ENCODE results near the gene RAB11FIP3.
"Not testable (repeated sequence)": the region's sequence is repeated elsewhere in the genome, so short reads cannot be mapped to it uniquely, and the experiment has no call there.

- TF ChIP-seq CTCF (IDR thresholded peaks at IDR 0.05; ENCODE audit: low read depth, low read length, poor library complexity, severe bottlenecking); EZH2phosphoT487 (IDR thresholded peaks at IDR 0.05; ENCODE audit: borderline replicate concordance, low read length): not testable (repeated sequence)
Measured at GRCh38 chr16:467249-467871, 41.9 kb downstream of the RAB11FIP3 start.
